ENCODE results near the gene SCN7A.
"Not testable (repeated sequence)": the region's sequence is repeated elsewhere in the genome, so short reads cannot be mapped to it uniquely, and the experiment has no call there.

The SCN7A gene

GRCh38 chr2:166394245-166394644, 99.8 kb downstream of the SCN7A start:
- no peak for DNase-seq (ENCODE audit: low read depth)

DNA sequence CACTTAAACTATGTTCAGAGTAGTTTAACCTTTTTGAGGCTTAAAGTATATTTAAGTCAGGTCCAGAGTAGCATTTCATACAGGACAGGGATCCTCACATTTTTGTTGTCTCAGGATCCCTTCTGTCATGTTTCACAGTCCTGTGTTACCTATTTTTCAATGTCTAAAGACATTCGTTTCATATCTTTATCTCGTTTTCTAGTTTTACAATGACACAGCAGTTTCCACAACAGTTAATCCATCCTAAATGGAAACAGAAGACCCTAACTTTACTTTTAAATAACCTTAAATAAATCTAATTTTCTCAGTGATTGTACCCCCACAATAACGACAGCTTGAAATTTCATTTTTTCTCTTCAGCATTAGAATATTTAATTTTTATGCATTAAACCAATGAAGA, 101.0 kb downstream of the SCN7A start:
- no peak for DNase-seq (ENCODE audit: low read depth)

DNA sequence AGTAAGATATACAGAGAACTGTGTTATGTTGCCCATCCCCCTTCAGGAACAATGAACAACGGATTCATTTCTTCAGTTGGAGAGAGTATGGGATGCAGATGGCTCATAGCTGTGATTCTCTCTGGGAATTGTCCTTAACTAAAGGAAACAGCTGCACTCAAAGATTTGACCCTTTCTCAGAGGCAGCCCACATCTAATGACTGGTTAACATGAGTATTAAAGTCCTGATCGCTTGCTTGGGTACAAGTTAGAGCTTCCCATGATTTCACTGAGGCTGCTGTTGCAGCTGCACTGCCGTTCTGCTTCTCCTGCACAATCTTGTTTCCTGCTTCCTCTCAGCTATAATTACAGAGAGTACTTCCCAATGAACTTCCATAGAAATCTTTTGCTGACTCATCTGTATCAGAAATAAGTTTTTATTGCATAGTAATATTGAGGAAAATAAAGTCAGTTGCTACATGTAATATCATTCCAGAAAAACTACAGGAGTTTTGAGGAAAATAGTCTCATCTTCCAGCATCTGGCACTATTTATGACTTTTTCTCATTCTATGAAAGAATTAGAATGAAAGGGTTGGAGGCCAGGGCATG, 105.5 kb downstream of the SCN7A start:
- no peak for DNase-seq (ENCODE audit: low read depth)

- DNase-seq (ENCODE audit: low read depth) = no peak
Observed at GRCh38 chr2:166385313-166385712, 108.7 kb downstream of the SCN7A start.

DNA sequence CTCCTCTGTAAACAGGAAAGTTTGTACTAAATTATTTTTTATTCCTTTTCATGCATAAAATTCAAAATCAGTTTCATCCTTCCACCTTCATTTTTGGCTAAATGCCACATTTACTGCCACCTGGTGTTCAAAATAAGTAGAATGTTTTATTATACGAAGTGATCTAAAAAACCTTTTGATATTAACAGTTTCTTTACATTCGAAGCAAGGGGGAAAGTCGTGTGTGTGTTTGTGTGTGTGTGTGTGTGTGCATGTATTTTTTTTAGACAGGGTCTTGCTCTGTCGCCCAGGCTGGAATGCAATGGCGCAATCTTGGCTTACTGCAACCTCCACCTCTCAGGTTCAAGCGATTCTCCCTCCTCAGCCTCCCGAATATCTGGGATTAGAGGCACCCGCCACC, 109.3 kb downstream of the SCN7A start:
- no peak for DNase-seq (ENCODE audit: low read depth)

- DNase-seq (ENCODE audit: low read depth) = no peak
Observed at GRCh38 chr2:166382448-166382847, 111.6 kb downstream of the SCN7A start.

- no peak for DNase-seq (ENCODE audit: low read depth)
Observed at GRCh38 chr2:166380615-166381014, 113.4 kb downstream of the SCN7A start.

DNA sequence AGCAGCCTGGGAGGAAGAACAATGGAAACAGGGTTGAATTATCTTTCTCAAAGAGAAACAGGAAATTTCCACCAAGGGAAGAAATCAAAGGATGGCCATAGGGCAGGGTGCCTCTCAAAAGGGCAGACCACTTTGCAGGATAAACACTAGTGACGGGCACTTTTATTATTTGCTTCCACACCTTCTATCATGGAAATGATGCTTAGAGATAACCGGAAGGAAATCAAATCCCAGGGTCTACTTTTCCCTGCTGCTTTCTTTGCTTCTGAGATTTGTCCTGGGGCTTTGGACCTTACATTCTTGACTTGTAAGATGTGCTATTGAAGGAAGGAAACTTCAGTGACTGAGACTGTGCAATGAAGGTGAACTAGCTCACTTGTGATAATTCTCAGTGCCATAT, 117.2 kb downstream of the SCN7A start:
- no peak for DNase-seq (ENCODE audit: low read depth)

DNA sequence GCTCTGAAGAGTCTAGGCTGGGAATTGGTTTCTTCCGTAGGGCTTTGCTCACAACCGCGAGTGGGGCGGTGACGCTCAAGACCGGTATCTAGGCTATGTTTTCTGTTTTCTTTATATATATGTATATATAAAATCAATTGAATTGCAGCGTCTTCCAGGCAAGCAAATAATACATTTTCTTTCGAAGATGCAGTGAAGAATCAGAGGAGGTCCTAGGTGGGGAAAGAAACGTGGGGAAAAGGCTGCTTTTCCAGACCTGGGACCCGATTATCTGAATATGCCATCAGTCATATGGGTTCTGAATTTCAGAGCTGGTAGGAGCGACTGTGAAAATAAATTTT, 117.6 kb downstream of the SCN7A start:
- DNase-seq (ENCODE audit: low read depth) = no peak

DNA sequence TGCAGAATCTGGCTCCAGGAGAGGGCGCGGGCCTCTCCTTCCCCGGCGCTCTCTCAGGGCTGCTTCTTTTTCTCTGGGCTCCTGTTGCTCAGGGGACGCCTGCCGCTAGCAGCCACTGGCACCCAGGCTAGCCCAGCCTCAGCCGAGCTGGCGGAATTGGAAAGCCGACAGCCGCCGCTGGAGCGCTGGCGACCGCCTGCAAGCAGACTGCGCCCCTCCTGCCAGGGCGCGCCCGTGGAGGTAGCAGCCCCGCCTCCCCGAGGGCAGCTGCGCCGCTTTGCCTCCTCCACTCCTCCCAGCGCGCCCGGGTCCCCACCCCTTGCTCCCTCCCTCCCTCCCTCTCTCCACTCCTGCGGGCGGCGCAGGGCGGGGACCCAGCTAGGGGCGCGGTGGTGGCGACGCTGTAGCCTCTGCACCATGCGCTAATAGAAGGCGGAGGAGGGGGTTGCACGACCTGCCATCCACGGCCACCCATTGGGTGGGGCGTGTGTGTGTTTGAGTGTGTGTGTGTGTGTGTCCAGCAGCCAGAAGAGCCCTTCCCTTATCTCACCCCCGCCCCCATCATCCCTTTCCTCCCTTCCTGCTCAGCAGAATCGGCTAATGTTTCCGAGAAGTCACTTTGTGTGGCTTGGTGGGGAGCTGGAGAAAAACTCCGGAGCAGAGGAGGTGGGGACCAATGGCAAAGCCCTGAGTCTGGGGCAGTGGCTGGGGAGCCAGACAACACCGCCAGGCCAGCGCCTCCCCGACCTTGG, 118.1 kb downstream of the SCN7A start, which contains the start of gene SCN9A:
SCN9A (minus strand) TSS at position 209 of the 752 bp plus-strand sequence. CDS start 64,188 bp downstream, outside the sequence.
- no peak for DNase-seq (ENCODE audit: low read depth)

DNA sequence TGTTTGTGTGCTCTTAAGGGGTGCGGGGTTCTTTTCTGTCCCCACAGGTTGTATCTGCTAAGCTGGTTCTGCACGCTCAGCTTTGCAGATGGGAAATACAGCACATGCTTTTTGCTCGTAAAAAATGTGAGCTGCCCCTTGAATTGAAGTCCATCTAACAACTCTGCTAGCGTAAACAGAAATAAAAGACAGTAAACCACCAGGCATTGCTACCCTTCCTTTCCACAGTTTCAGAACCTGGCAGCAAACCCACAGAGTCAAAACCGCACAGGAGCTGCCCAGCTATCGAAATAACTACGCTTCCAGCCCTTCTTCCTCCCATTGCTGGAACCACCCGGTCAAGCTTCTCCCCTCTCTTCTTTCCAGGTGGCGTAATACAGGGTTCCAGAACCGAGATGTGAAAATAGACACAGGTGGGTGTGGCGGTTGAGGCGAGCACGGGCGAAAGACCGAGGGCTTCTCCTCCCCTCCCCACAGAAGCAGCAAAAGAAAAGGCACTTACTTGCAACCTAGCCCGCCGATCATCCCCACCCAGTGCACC, 118.8 kb downstream of the SCN7A start:
- no peak for DNase-seq (ENCODE audit: low read depth)

DNA sequence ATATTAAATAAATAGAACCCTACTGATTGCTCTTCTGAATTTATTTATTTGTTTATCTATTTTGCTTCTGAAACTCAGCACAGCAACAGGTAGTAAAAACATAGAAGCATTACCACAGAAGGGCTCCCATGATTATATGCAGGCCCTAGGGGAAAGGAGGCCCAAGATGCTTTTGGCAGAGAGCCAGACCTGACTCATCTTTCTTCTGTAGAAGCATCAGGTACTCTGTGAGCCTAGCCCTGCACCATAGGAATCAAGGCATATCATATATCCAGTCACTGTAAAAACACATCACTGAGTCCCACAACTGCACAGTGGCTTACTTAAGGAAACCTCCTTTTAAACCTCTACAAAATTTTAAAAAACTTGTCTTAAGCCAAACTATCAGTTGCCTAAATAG, 120.1 kb downstream of the SCN7A start:
- DNase-seq (ENCODE audit: low read depth) = no peak

DNA sequence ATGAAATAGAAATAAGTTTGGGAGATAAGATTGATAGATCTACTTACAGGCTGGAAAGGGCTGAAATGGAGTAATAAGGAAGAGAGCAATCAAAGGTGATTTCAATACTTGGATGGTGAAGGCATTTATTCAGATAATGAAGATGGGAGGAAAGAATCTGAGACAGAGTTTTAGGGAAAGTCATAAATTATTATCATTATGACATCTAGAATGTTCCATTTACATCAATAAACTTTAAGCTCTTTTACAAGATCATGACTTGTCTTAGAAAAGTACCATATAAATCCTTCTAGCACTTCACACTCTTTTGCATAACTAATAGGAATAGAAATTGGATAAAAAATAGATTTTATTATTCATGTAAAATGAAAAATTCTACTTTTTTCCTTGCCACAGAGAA, 120.5 kb downstream of the SCN7A start:
- DNase-seq (ENCODE audit: low read depth) = no peak

DNA sequence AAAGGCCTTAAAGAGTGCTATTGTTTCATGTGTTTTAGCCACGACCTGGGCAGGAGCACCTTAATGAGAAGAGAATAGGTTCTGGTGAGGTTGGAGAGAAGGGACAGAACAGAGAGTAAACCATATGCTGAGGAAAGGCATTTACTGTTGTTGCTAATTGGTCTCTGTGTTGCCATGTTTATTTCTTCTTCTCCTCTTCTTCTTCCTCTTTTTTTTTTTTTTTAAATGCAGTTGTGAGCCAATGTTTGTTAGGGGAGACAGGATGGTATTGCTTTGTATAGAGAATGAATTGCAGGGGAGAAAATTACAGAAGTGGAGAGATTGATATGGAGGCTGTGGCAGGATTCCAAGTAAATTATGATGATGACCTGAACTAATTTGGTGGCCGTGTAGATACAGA, 120.9 kb downstream of the SCN7A start:
- no peak for DNase-seq (ENCODE audit: low read depth)

DNA sequence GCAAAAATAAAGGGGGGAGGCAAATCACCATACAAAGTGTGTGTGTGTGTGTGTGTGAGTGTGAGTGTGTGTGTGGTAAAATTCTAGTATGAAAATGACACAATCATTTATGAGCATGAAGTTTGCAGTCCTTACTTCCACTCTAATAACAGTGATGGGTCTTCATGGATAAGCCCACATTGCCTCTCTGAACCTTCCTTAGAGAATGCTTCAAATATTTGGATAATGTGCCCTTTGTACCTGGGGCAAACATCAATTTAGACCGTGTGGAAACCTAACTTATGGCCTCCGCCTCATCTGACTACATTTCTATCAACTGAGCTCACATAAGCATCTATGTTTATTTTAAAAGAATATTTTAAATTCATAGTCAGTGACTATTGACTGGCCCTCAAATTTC, 122.0 kb downstream of the SCN7A start:
- no peak for DNase-seq (ENCODE audit: low read depth)

DNA sequence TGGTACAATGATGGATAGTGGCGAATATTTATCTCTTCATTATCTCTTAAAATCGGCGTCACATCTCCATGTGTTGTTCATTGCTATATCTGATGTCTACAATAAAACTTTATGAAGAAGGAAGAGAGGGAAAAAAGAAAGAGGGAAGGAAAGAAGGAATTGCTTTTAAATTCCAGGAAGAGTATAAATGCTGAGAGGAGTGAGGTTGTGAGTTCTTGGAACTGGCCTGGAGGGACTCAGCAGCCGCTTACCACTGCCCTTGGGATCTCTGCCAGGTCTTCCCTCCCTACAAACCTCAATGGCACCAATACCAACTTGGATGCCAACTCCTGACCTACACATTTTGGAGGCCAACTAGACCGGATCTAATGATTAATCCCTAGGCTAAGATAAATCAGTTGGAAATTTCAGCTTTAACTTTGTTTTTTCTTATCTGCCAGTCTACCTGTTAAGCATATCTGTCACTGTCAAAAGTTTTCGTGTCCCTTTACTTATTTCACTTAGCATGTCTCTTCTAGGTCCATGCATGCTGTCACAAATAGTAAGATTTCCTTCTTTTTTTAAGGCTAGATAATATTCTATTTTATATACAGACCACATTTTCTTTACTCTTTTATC, 128.1 kb downstream of the SCN7A start:
- no peak for DNase-seq (ENCODE audit: low read depth)

GRCh38 chr2:166365239-166365638, 128.8 kb downstream of the SCN7A start:
- no peak for DNase-seq (ENCODE audit: low read depth)

DNA sequence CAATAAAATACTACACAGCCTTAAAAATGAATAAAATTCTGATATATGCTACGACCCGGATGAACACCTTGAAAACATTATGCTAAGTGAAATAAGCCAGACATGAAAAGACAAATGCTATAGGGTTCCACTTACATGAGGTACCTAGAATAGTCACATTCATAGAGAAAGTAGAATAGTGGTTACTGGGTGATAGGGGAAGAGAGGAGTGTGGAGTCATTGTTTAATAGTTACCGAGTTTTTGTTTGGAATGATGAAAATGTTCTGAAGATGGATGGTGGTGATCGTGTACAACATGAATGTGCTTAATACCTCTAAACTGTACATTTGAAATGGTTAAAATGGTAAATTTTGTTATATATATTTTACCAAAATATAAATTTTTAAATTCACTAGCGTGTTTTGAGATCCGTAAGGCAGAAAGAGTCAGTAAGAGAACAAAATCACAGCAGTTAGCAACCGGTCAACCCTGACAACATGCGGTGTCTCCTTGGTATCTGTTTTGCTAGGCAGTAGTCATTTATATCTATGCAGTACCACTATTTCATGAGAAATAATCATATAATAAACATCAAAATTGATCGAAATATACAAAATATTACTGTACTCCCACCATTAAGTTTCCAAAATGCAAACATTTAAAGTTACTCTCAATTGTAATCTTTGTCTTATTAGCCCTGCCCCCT, 129.4 kb downstream of the SCN7A start:
- no peak for DNase-seq (ENCODE audit: low read depth)

- no peak for DNase-seq (ENCODE audit: low read depth)
Observed at GRCh38 chr2:166361351-166362153, 132.5 kb downstream of the SCN7A start.

DNA sequence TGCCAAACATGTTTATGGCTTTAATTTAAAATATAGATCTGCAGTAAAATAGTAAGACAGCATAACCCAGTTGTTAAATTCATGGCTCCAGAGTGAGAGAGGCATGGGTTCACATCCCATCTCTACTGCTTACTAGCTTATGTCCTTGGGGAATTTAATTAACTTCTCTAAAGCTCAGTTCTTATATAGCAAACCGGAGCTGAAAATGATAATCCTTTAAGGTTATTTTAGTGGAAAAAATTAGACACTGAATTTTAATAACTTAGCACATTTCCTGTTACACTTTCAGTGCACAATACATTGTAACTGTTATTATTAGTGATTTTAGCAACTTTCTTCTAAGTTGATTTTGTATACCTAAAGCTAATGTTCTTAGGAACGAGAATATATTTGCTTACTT, 133.1 kb downstream of the SCN7A start:
- DNase-seq (ENCODE audit: low read depth) = no peak

- DNase-seq (ENCODE audit: low read depth) = no peak
Observed at GRCh38 chr2:166360426-166360825, 133.6 kb downstream of the SCN7A start.

- DNase-seq (ENCODE audit: low read depth) = not testable (repeated sequence)
Observed at GRCh38 chr2:166357950-166358321, 136.1 kb downstream of the SCN7A start.

Data from activated T-cell treated with anti-CD3 and anti-CD28 coated beads for 1 hour (primary cell).